ENCODE measurements around the gene MYO15A.

MYO15A gene

GRCh38 chr17:18227635-18228034 is 119.1 kb downstream of the MYO15A start:
- H3K9ac ChIP-seq (ENCODE audit: low read depth in 1 of 2, low read length in 2 of 2): no peak overlapping the region
- H3K9me3 ChIP-seq (ENCODE audit: control insufficient read depth in 2 of 2, low read length in 2 of 2): no peaks in the 10 kb centered on the region
- H3K4me1 ChIP-seq (ENCODE audit: control insufficient read depth in 2 of 2, insufficient read depth in 2 of 2, low read length in 2 of 2): peaks cover 4 to 8% of the 10 kb centered on the region in 2 donors
- no peak overlapping the region for H3K27ac ChIP-seq (ENCODE audit: low read depth in 2 of 2, low read length in 2 of 2)
- H3K27me3 ChIP-seq (ENCODE audit: control insufficient read depth in 2 of 2, insufficient read depth in 2 of 2, low read length in 2 of 2): no peaks in the 10 kb centered on the region
- H3K36me3 ChIP-seq (ENCODE audit: control insufficient read depth in 2 of 2, insufficient read depth in 2 of 2, low read length in 2 of 2): no peaks in the 10 kb centered on the region
- no peak overlapping the region for H3K4me3 ChIP-seq (ENCODE audit: low read length in 2 of 2)

GRCh38 chr17:18228176-18228682 is 119.7 kb downstream of the MYO15A start:
- H3K9me3 ChIP-seq (ENCODE audit: control insufficient read depth in 2 of 2, low read length in 2 of 2): no peaks in the 10 kb centered on the region
- no peaks in the 10 kb centered on the region for H3K27me3 ChIP-seq (ENCODE audit: control insufficient read depth in 2 of 2, insufficient read depth in 2 of 2, low read length in 2 of 2)
- H3K27ac ChIP-seq (ENCODE audit: low read depth in 2 of 2, low read length in 2 of 2): no peak overlapping the region
- no peak overlapping the region for H3K4me3 ChIP-seq (ENCODE audit: low read length in 2 of 2)
- H3K4me1 ChIP-seq (ENCODE audit: control insufficient read depth in 2 of 2, insufficient read depth in 2 of 2, low read length in 2 of 2): peaks cover 4 to 8% of the 10 kb centered on the region in 2 donors
- H3K36me3 ChIP-seq (ENCODE audit: control insufficient read depth in 2 of 2, insufficient read depth in 2 of 2, low read length in 2 of 2): no peaks in the 10 kb centered on the region
- H3K9ac ChIP-seq (ENCODE audit: low read depth in 1 of 2, low read length in 2 of 2): no peak overlapping the region

- Histone ChIP-seq H3K36me3 (ENCODE audit: control insufficient read depth in 2 of 2, insufficient read depth in 2 of 2, low read length in 2 of 2) (peaks cover 3 to 6% of the 10 kb centered on the region in 2 donors), H3K4me3 (ENCODE audit: low read length in 2 of 2) (no peak overlapping the region), H3K27ac (ENCODE audit: low read depth in 2 of 2, low read length in 2 of 2) (no peak overlapping the region)
These were observed 120.7 kb downstream of the MYO15A start for GRCh38 chr17:18229254-18229653.

More at GRCh38 chr17:18229254-18229653, 120.7 kb downstream of the MYO15A start:
- Histone ChIP-seq H3K4me1 (ENCODE audit: control insufficient read depth in 2 of 2, insufficient read depth in 2 of 2, low read length in 2 of 2) (peaks cover 4 to 8% of the 10 kb centered on the region in 2 donors), H3K27me3 (ENCODE audit: control insufficient read depth in 2 of 2, insufficient read depth in 2 of 2, low read length in 2 of 2) (no peaks in the 10 kb centered on the region), H3K9me3 (ENCODE audit: control insufficient read depth in 2 of 2, low read length in 2 of 2) (no peaks in the 10 kb centered on the region), H3K9ac (ENCODE audit: low read depth in 1 of 2, low read length in 2 of 2) (no peak overlapping the region)

All from mucosa of rectum (tissue), 2 donors.